Endodermal cell (in vitro differentiated cells): ENCODE measurements around the gene MGLL. TPM values are rescaled to one million over a fixed set of nuclear protein-coding genes. Genes with fewer than 3 reads are reported as not detected.

Experiments
- DNase-seq: peaks from one replicate; pipeline ENCODE4 v3.0.0-alpha.2; 2017
- H3K27ac ChIP-seq: 2 replicates; pipeline ENCODE4 v1.5.1; 2013; ENCODE audit warnings: mild to moderate bottlenecking, low read depth, low read length, moderate library complexity
- H3K27me3 ChIP-seq: 2 replicates; pipeline ENCODE4 v1.6.1; 2013; ENCODE audit warnings: mild to moderate bottlenecking, low read length, moderate library complexity; ENCODE audit not compliant: insufficient read depth, control insufficient read depth, poor library complexity, severe bottlenecking
- H3K36me3 ChIP-seq: 2 replicates; pipeline ENCODE4 v1.7.0; 2013; ENCODE audit warnings: mild to moderate bottlenecking, low read length, moderate library complexity; ENCODE audit not compliant: control insufficient read depth, insufficient read depth
- H3K4me1 ChIP-seq: one replicate; pipeline ENCODE4 v1.7.0; 2013; ENCODE audit warnings: low read length; ENCODE audit not compliant: control insufficient read depth, insufficient read depth
- H3K4me3 ChIP-seq: 2 replicates; pipeline ENCODE4 v1.5.1; 2013; ENCODE audit warnings: mild to moderate bottlenecking, low read length, moderate library complexity
- H3K9ac ChIP-seq: 2 replicates; pipeline ENCODE4 v1.6.1; 2013; ENCODE audit warnings: mild to moderate bottlenecking, low read length, moderate library complexity; ENCODE audit not compliant: poor library complexity, severe bottlenecking; ENCODE audit errors: extremely low read depth
- H3K9me3 ChIP-seq: 2 replicates; pipeline ENCODE4 v1.6.1; 2013; ENCODE audit warnings: mild to moderate bottlenecking, low read length, moderate library complexity; ENCODE audit not compliant: control insufficient read depth
- H3K27ac Mint-ChIP-seq: 2 replicates; pipeline ENCODE4 v1.8.0; 2020; ENCODE audit warnings: mixed read lengths
- H3K27me3 Mint-ChIP-seq: 2 replicates; pipeline ENCODE4 v1.8.0; 2021; ENCODE audit warnings: mild to moderate bottlenecking, mixed read lengths; ENCODE audit not compliant: insufficient read depth
- H3K36me3 Mint-ChIP-seq: 2 replicates; pipeline ENCODE4 v1.8.0; 2020; ENCODE audit warnings: low read depth, mixed read lengths
- H3K4me1 Mint-ChIP-seq: 2 replicates; pipeline ENCODE4 v1.8.0; 2020; ENCODE audit warnings: mixed read lengths
- H3K4me3 Mint-ChIP-seq: 2 replicates; pipeline ENCODE4 v1.8.0; 2020; ENCODE audit warnings: mild to moderate bottlenecking, moderate library complexity, mixed read lengths
- H3K9me3 Mint-ChIP-seq: 2 replicates; pipeline ENCODE4 v1.8.0; 2020; ENCODE audit warnings: mild to moderate bottlenecking, mixed read lengths
- CTCF ChIP-seq: fragments of 200-600 bp; sonication (generic); conservative IDR thresholded peaks from 2 replicates; pipeline ENCODE4 v1.5.0; 2021; ENCODE audit warnings: antibody characterized with exemption, mild to moderate bottlenecking
- WGBS, 2 experiments: methylation state at CpG; one replicate each; pipeline versions ENCODE4 v1.1.5 to v1.1.7; 2013; ENCODE audit warnings: missing lambda C conversion rate in 2 of 2, mixed read lengths in 1 of 2; ENCODE audit not compliant: insufficient coverage in 1 of 2, insufficient read length in 1 of 2; 5-methylcytosine and 5-hydroxymethylcytosine counted together
- total RNA-seq, 2 donors: library from RNA; stranded (reverse); fragmentation: NEBNext Ultra II Directional in 1 of 2; extraction: Animal tissue kit (Norgen Biotek cat#: 25700) in 1 of 2; gene quantifications; 2 replicates in 1 of 2; 3 replicates in 1 of 2; pipeline ENCODE4 v1.2.1, GENCODE V29; 2021

The MGLL gene
- total RNA-seq, 2 donors from 2014 or later: 0.22 TPM; not detected in 1

DNA sequence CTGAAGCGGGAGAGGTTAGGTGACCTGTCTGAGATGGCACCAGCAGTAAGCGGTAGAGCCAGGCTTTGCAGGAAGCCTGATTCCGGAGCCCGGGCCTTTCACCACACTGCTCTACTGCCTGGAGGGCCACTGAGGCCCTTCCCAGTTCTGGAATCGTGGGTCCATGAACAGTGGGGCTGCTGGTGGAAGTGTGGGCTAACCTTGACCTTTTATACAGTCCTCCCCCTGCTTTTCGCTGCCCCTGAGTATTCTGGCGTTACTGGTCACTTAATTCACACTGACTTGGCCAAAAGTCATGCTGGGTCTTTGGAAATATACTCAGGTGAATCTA is 152.1 kb downstream of the MGLL start:
- no peak overlapping the region for H3K4me3 ChIP-seq
- peaks cover 12% of the 10 kb centered on the region for H3K36me3 ChIP-seq
- Mint-ChIP-seq H3K9me3 (no peaks in the 10 kb centered on the region), H3K27ac (no peak overlapping the region), H3K4me1 (peaks cover 2% of the 10 kb centered on the region), H3K27me3 (peaks cover 14% of the 10 kb centered on the region), H3K36me3 (no peaks in the 10 kb centered on the region), H3K4me3 (no peak overlapping the region)
- DNase-seq: no peak
- no peak overlapping the region for H3K27ac ChIP-seq
- H3K4me1 ChIP-seq: no peaks in the 10 kb centered on the region
- H3K9ac ChIP-seq: no peak overlapping the region
- no peaks in the 10 kb centered on the region for H3K9me3 ChIP-seq
- peaks cover 8% of the 10 kb centered on the region for H3K27me3 ChIP-seq
- 90 to 98% methylated on average over 6 to 7 of the region's 7 CpGs for WGBS, 2 experiments
- no peak for TF ChIP-seq CTCF

DNA sequence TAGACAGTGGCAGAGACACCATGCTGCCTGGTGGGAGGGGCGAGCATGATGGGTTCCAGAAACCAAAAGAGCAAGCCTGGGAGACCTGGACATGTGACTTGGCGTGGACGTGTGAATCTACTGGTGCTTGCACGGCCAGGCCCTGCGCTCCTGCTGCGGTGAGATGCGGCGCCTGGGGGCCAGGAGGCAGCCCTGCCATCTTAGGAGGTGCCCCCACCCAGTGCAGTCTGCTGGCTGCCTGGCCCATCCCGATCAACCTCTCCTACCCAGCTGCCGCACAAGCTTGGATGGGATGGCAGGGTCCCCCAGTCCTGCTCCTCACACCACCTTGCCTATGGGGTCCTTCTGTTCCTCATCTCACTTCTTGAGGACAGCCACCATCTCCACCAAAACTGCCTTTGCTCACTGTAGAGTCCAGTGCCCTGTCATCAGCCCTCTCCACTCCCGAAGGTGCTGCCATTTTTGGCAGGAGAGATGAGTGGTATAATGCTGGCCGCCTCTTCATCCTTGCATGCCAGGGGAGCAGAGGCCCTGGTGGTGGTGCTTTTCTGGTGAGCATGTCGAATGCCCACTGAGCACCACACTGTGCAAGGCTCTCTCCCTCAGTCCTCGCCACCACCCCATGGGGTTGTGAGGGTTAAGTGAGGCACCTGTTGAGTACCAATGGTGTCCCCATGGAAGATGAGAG is 152.6 kb downstream of the MGLL start:
- peaks cover 12% of the 10 kb centered on the region for H3K36me3 ChIP-seq
- no peaks in the 10 kb centered on the region for H3K9me3 Mint-ChIP-seq
- H3K4me1 Mint-ChIP-seq: peaks cover 2% of the 10 kb centered on the region
- peaks cover 14% of the 10 kb centered on the region for H3K27me3 Mint-ChIP-seq
- no peak overlapping the region for H3K4me3 ChIP-seq
- no peaks in the 10 kb centered on the region for H3K36me3 Mint-ChIP-seq
- WGBS, 2 experiments: 93 to 100% methylated on average over 2 to 14 of the region's 14 CpGs
- no peak for TF ChIP-seq CTCF
- no peak overlapping the region for H3K27ac Mint-ChIP-seq
- no peak overlapping the region for H3K4me3 Mint-ChIP-seq
- H3K27me3 ChIP-seq: peaks cover 8% of the 10 kb centered on the region
- H3K9me3 ChIP-seq: no peaks in the 10 kb centered on the region
- DNase-seq: no peak
- H3K9ac ChIP-seq: no peak overlapping the region
- H3K27ac ChIP-seq: no peak overlapping the region
- H3K4me1 ChIP-seq: no peaks in the 10 kb centered on the region

- Mint-ChIP-seq H3K4me3 (no peak overlapping the region), H3K27ac (no peak overlapping the region)
Observed at GRCh38 chr3:127668906-127669305, 153.4 kb downstream of the MGLL start.

More at GRCh38 chr3:127668906-127669305, 153.4 kb downstream of the MGLL start:
- Histone ChIP-seq H3K36me3 (peaks cover 12% of the 10 kb centered on the region), H3K27ac (no peak overlapping the region), H3K27me3 (peaks cover 7% of the 10 kb centered on the region), H3K4me3 (no peak overlapping the region), H3K9ac (no peak overlapping the region), H3K4me1 (no peaks in the 10 kb centered on the region), H3K9me3 (no peaks in the 10 kb centered on the region)
- Mint-ChIP-seq H3K36me3 (no peaks in the 10 kb centered on the region), H3K9me3 (no peaks in the 10 kb centered on the region), H3K4me1 (peaks cover 2% of the 10 kb centered on the region), H3K27me3 (peaks cover 7% of the 10 kb centered on the region)
- no peak for TF ChIP-seq CTCF
- no peak for DNase-seq
- WGBS, 2 experiments: 93% methylated on average over 5 to 7 of the region's 7 CpGs
